Left lung (tissue), 10 donors: ENCODE results near the gene PDE11A. TPM values are rescaled to one million over a fixed set of nuclear protein-coding genes. Genes with fewer than 3 reads are reported as not detected.

Experiments
- ATAC-seq: fragments of 200-7000 bp; cut with Tn5 transposase; one replicate; pipeline ENCODE4 v1.9.1; 2020; ENCODE audit warnings: moderate library complexity
- DNase-seq, 4 donors: peaks; one replicate each; pipeline ENCODE4 v3.0.0-alpha.2; 2013 to 2020
- H3K27ac ChIP-seq, 2 donors: fragments of 200-600 bp; sonication (generic) in 1 of 2; one replicate each; pipeline versions ENCODE4 v1.5.0 to v1.8.0; 2020 to 2021
- H3K27me3 ChIP-seq, 2 donors: fragments of 200-600 bp; sonication (generic) in 1 of 2; one replicate each; pipeline versions ENCODE4 v1.5.0 to v1.8.0; 2020 to 2021
- H3K36me3 ChIP-seq, 2 donors: fragments of 200-600 bp; sonication (generic) in 1 of 2; one replicate each; pipeline versions ENCODE4 v1.5.0 to v1.8.0; 2020 to 2021
- H3K4me1 ChIP-seq, 2 donors: fragments of 200-600 bp; one replicate each; pipeline ENCODE4 v1.8.0; 2021
- H3K4me3 ChIP-seq, 2 donors: fragments of 200-600 bp; sonication (generic) in 1 of 2; one replicate each; pipeline versions ENCODE4 v1.5.0 to v1.8.0; 2020 to 2021; ENCODE audit warnings: mild to moderate bottlenecking in 1 of 2
- H3K9me3 ChIP-seq, 2 donors: fragments of 200-600 bp; sonication (generic) in 1 of 2; one replicate each; pipeline versions ENCODE4 v1.5.0 to v1.8.0; 2020 to 2021
- CTCF ChIP-seq, 2 donors: fragments of 200-600 bp; sonication (generic) in 1 of 2; IDR thresholded peaks; one replicate each; pipeline versions ENCODE4 v1.5.0 to v1.8.0; 2021; ENCODE audit warnings: antibody characterized with exemption in 2 of 2
- intact Hi-C, 2 donors: fragments of 100-400 bp; cut with DNase I; formaldehyde crosslinking; loops; one replicate each; pipeline versions ENCODE4 v1.11.2 to v1.14.2; 2022
- polyA plus RNA-seq, 6 donors: library from polyadenylated mRNA; unstranded; fragments of 120-200 nt; gene quantifications; one replicate each; pipeline ENCODE4 v1.2.1, GENCODE V29; 2013; ENCODE audit not compliant: insufficient read length in 6 of 6
- total RNA-seq, 2 donors: library from RNA; stranded (reverse); fragmentation: NEBNext Ultra II Directional; extraction: Animal tissue kit (Norgen Biotek cat#: 25700); gene quantifications; one replicate each; pipeline ENCODE4 v1.2.1, GENCODE V29; 2021
- donor health status: DM: no; HTN: yes; CAD: no.
- donor health status: DM: no; HTN: no; CAD: no.

PDE11A gene
- total and polyA plus RNA-seq, 8 donors: 0.24 to 0.73 (median 0.35) TPM

- Histone ChIP-seq H3K4me3 (no peak overlapping the region), H3K36me3 (no peaks in the 10 kb centered on the region), H3K27me3 (no peaks in the 10 kb centered on the region), H3K9me3 (no peaks in the 10 kb centered on the region), H3K4me1 (no peaks in the 10 kb centered on the region), H3K27ac (no peak overlapping the region)
- no peak for TF ChIP-seq CTCF (IDR thresholded peaks at IDR 0.05)
- intact Hi-C loops: no loop called here
- ATAC-seq (no peak), DNase-seq (no peak)
These were observed 403.4 kb downstream of the PDE11A start for GRCh38 chr2:177669201-177669600.

- H3K4me3 ChIP-seq: no peak overlapping the region
- no peak for ATAC-seq
- intact Hi-C loops: no loop called here
- no peaks in the 10 kb centered on the region for H3K27me3 ChIP-seq
- no peaks in the 10 kb centered on the region for H3K4me1 ChIP-seq
- no peaks in the 10 kb centered on the region for H3K36me3 ChIP-seq
- no peaks in the 10 kb centered on the region for H3K9me3 ChIP-seq
- TF ChIP-seq CTCF (IDR thresholded peaks at IDR 0.05): no peak
- DNase-seq: no peak
- H3K27ac ChIP-seq: no peak overlapping the region
These were observed 404.0 kb downstream of the PDE11A start for GRCh38 chr2:177668617-177669016.

- Histone ChIP-seq H3K27me3 (no peaks in the 10 kb centered on the region), H3K27ac (no peak overlapping the region), H3K4me1 (no peaks in the 10 kb centered on the region), H3K9me3 (no peaks in the 10 kb centered on the region), H3K36me3 (no peaks in the 10 kb centered on the region), H3K4me3 (no peak overlapping the region)
- TF ChIP-seq CTCF (IDR thresholded peaks at IDR 0.05): no peak
- no peak for ATAC-seq
- DNase-seq: no peak
- intact Hi-C loops: no loop called here
These were observed 405.0 kb downstream of the PDE11A start for GRCh38 chr2:177667626-177668025.

- TF ChIP-seq CTCF (IDR thresholded peaks at IDR 0.05): no peak
- DNase-seq: no peak
- H3K9me3 ChIP-seq: no peaks in the 10 kb centered on the region
- intact Hi-C loops: no loop called here
- no peaks in the 10 kb centered on the region for H3K4me1 ChIP-seq
- no peaks in the 10 kb centered on the region for H3K36me3 ChIP-seq
- no peaks in the 10 kb centered on the region for H3K27me3 ChIP-seq
- no peak for ATAC-seq
- H3K4me3 ChIP-seq: no peak overlapping the region
- no peak overlapping the region for H3K27ac ChIP-seq
These were observed 406.2 kb downstream of the PDE11A start for GRCh38 chr2:177666408-177666807.

- Histone ChIP-seq H3K27me3 (no peaks in the 10 kb centered on the region), H3K4me1 (no peaks in the 10 kb centered on the region), H3K9me3 (no peaks in the 10 kb centered on the region), H3K27ac (no peak overlapping the region), H3K36me3 (no peaks in the 10 kb centered on the region), H3K4me3 (no peak overlapping the region)
- ATAC-seq (no peak), DNase-seq (no peak)
- intact Hi-C loops: no loop called here
- no peak for TF ChIP-seq CTCF (IDR thresholded peaks at IDR 0.05)
These were observed 406.6 kb downstream of the PDE11A start for GRCh38 chr2:177665948-177666347.
